Progenitor cell of endocrine pancreas (in vitro differentiated cells): ENCODE results near the gene SLC16A12. TPM values are rescaled to one million over a fixed set of nuclear protein-coding genes. Genes with fewer than 3 reads are reported as not detected.

ENCODE experiments used
- DNase-seq: peaks from one replicate; pipeline ENCODE4 v3.0.0; 2021; ENCODE audit warnings: low spot score; ENCODE audit not compliant: unreplicated experiment
- H3K27ac Mint-ChIP-seq: 2 replicates; pipeline ENCODE4 v1.8.0; 2021; ENCODE audit warnings: mild to moderate bottlenecking, moderate library complexity, mixed read lengths
- H3K27me3 Mint-ChIP-seq: 2 replicates; pipeline ENCODE4 v1.8.0; 2021; ENCODE audit warnings: mixed read lengths
- H3K36me3 Mint-ChIP-seq: 2 replicates; pipeline ENCODE4 v1.8.0; 2022; ENCODE audit warnings: mixed read lengths; ENCODE audit not compliant: insufficient read depth
- H3K4me1 Mint-ChIP-seq: 2 replicates; pipeline ENCODE4 v1.8.0; 2021; ENCODE audit warnings: low read depth, mixed read lengths
- H3K4me3 Mint-ChIP-seq: 2 replicates; pipeline ENCODE4 v1.8.0; 2021; ENCODE audit warnings: low read depth, mild to moderate bottlenecking, moderate library complexity, mixed read lengths
- H3K9me3 Mint-ChIP-seq: 2 replicates; pipeline ENCODE4 v1.8.0; 2021; ENCODE audit warnings: low read depth, mixed read lengths
- CTCF ChIP-seq: fragments of 200-600 bp; sonication (generic); IDR thresholded peaks from one replicate; pipeline ENCODE4 v1.5.0; 2021; ENCODE audit warnings: antibody characterized with exemption, mild to moderate bottlenecking; ENCODE audit not compliant: unreplicated experiment
- total RNA-seq: library from RNA; stranded (reverse); gene quantifications from 2 replicates; pipeline ENCODE4 v1.2.1, GENCODE V29; 2021

SLC16A12 gene
- total RNA-seq, 1 donor from 2014 or later = 16.1 TPM

GRCh38 chr10:89471110-89471809, 64.1 kb downstream of the SLC16A12 start:
- Mint-ChIP-seq H3K4me3 (no peak overlapping the region), H3K27ac (peak overlapping the region; percentile 35), H3K4me1 (peaks cover 45% of the 10 kb centered on the region), H3K27me3 (no peaks in the 10 kb centered on the region), H3K9me3 (no peaks in the 10 kb centered on the region), H3K36me3 (no peaks in the 10 kb centered on the region)
- no peak for TF ChIP-seq CTCF
- DNase-seq = no peak

- H3K27me3 Mint-ChIP-seq = no peaks in the 10 kb centered on the region
- no peak for TF ChIP-seq CTCF
- no peaks in the 10 kb centered on the region for H3K9me3 Mint-ChIP-seq
- H3K4me1 Mint-ChIP-seq = peaks cover 40% of the 10 kb centered on the region
- peak overlapping the region; percentile 35 for H3K27ac Mint-ChIP-seq
- H3K36me3 Mint-ChIP-seq = no peaks in the 10 kb centered on the region
- no peak for DNase-seq
- H3K4me3 Mint-ChIP-seq = no peak overlapping the region
Observed at GRCh38 chr10:89470628-89471027, 64.8 kb downstream of the SLC16A12 start.

DNA sequence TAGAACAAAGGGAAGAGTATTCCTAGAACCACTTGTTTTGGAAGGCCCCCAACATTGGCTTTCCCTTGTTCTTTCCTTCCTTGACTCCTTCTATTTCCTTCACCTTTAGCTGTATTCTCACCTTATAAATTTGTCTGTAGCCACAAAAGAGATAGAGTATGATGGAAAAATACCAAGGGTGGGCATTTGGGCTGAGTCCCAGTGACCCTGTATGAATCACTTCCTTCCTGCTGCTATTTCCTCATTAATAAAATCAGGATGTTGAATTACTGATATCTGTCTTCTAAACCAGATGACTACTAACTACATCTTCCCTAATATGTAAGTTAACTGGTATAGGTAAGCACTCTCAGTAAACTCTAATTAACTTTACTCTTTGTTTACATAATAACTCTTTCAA, 65.9 kb downstream of the SLC16A12 start:
- Mint-ChIP-seq H3K4me3 (no peak overlapping the region), H3K27ac (no peak overlapping the region), H3K36me3 (no peaks in the 10 kb centered on the region), H3K4me1 (peaks cover 31% of the 10 kb centered on the region), H3K9me3 (no peaks in the 10 kb centered on the region), H3K27me3 (no peaks in the 10 kb centered on the region)
- DNase-seq = no peak
- no peak for TF ChIP-seq CTCF

DNA sequence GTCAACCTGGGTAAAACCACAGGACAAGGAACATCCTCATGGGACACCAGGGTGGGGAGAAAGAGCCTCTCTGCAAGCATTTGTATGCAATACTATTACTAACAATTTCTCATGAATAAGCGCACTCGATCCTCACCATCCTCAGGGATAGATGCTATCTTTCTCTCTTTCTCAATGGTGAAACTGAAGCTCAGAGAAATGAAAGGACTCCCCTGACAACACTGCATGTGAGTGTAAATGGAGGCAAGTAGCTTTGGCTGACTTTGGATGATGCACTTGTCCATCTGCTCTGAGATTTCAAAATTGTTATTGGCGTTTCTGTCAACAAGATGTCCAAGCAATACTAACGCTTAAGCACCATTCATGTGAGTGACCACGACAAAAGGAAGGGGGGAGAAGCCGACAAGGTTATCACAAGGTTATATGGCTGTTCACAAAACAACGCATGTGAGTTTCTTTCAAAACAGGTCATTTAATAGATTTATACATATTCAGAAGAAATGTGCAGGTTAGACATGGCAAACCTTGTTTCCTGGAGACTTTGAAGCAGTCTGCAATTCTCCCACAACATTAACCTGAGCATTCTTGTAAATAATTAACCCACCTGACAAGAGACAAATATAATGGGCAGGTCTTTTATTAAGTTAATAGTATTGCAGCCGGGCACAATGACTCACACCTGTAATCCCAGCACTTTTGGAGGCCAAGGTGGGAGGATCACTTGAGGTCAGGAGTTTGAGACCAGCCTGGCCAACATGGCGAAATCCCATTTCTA, 67.0 kb downstream of the SLC16A12 start:
- Mint-ChIP-seq H3K4me1 (peaks cover 31% of the 10 kb centered on the region), H3K4me3 (no peak overlapping the region), H3K27me3 (no peaks in the 10 kb centered on the region), H3K9me3 (no peaks in the 10 kb centered on the region), H3K36me3 (no peaks in the 10 kb centered on the region), H3K27ac (no peak overlapping the region)
- no peak for DNase-seq
- no peak for TF ChIP-seq CTCF

- Mint-ChIP-seq H3K27me3 (no peaks in the 10 kb centered on the region), H3K4me3 (no peak overlapping the region), H3K36me3 (no peaks in the 10 kb centered on the region), H3K27ac (peak overlapping the region; percentile 75), H3K9me3 (no peaks in the 10 kb centered on the region), H3K4me1 (peaks cover 36% of the 10 kb centered on the region)
- no peak for DNase-seq
- TF ChIP-seq CTCF = peak; percentile 50
Observed at GRCh38 chr10:89466599-89467035, 68.8 kb downstream of the SLC16A12 start.
